NCI-H2227 treated with DMSO at 0.1 percent for 48 hours (cell line): ENCODE measurements around the gene RAPGEF2.

ENCODE experiments used
- DNase-seq: peaks from one replicate; lab custom pipeline; 2025; lab: John Stamatoyannopoulos, UW

Gene RAPGEF2

DNA sequence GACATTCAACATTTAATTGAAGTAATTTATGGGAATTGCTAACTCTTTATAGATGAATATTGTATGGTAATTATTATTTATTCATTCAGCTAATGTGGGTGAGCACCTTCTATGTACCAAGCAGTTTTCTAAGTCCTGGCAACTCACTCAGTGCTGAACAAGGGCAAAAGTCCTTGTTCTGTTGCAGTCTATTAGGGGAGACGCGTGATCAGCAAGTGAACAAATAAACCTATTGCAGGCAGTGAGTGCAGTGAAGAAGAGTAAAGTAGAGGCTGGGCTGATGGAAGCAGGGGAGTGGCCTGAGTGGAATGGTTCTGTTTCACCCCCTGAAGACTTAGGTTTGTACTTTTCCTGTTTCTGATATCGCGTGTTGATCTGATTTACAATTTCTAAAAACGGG lies 214.3 kb downstream of the RAPGEF2 start:
- no peak for DNase-seq

DNA sequence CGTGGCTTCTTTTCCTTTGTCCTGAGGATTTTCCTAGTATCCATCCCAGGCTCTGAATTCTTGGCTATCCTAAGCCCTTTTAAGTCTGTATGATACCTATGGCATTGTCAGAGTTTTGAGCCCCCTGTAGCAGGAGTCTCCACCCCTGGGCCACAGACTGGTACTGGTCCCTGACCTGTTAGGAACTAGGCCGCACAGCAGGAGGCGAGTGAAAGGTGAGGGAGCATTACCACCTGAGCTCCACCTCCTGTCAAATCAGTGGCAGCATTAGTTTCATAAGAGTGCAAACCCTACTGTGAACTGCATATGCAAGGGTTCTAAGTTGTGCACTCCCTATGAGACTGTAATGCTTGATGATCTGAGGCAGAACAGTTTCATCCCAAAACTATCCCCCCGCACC lies 216.1 kb downstream of the RAPGEF2 start:
- DNase-seq: no peak

DNA sequence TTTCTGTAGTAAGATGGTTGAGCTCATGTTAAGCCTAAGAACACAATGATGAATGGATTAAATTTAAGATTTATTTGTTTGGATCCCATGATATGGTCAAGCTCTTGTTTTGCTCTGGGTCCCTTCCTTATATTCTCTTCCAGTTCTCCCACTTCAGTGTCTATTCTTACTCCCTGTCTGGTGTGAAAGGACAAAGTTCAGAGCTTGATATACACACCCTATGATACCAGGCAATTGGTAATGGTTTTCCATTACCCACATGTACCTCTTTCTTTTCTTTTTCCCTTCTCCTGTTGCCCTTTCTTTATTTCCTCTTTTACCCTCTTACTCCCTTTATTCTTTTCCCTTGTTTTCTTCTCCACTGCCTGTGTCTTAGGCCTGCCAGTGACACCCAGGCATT lies 223.6 kb downstream of the RAPGEF2 start:
- DNase-seq: no peak

DNA sequence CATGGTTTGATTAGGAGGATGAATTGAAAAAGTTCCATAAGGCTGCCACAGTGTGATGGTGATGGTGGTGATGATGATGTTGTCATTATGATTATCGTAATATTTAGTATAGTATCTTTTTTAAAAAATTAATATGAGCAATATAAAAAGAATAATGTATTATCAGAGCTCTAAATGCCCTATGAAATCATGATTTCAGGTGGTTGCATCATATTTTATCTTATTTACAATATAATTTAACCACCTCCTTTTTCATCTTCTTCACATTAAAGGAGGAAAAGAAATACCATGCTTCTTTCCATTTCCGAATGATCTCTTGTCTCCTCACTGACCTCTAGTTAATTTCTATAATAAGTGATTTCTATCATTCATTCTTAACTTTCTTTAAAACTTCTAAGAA lies 225.9 kb downstream of the RAPGEF2 start:
- no peak for DNase-seq

DNA sequence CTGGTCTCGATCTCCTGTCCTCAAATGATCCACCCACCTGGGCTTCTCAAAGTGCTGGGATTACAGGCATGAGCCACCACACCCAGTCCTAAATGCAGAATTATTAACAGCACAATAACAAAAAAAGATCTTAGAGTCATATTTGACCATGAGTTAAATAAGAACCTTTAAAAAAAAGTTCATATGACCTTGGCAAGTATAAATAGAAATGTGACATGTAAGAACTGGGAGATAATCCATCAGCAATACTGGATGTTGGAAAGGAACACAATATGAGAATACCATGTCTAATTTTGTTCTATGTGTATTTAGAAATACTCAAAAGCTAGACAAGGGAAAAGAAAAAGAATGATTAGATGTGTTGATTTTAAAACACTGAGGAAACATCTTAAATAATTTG lies 231.6 kb downstream of the RAPGEF2 start:
- no peak for DNase-seq

DNA sequence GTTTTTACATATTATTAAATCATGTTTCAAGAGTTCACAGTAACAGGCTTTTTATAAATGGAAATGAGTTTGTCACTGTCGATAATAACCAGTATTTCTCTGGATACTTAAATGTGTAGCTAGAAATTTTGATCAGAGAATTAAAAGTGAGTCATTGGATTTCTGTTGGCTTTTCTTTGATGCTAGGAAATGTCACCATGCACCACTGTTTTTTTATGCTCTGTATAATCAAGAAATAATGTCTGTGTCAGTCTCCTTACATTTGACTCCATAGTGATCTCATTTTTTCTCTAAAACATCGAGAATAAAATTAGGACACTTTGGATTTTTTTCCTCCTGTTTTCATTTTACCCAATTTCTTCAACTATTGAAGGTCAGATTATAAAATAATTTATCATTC lies 234.2 kb downstream of the RAPGEF2 start:
- DNase-seq: no peak

DNA sequence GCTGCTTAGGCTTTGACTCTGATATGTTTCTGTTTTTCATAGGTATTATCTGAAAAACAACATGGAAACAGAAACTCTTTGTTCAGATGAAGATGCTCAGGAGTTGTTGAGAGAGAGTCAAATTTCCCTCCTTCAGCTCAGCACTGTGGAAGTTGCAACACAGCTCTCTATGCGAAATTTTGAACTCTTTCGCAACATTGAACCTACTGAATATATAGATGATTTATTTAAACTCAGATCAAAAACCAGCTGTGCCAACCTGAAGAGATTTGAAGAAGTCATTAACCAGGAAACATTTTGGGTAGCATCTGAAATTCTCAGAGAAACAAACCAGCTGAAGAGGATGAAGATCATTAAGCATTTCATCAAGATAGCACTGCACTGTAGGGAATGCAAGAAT lies 238.6 kb downstream of the RAPGEF2 start:
- DNase-seq: no peak

DNA sequence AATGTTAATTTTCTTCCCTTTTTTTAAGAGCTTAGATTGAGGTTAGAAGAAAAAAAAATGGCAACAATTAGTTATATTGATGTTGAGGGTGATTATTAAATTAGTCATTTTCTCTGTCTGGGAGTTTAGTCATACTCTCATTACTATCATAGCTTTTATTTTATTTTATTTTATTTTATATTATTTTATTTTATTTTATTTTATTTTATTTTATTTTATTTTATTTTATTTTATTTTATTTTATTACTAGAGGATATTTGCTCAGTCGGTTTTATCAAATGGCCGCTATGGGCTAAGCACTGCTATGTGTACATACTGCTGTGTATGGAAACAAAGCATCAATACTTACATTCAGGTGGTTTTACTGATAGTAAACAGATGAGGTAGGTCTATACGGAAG lies 239.5 kb downstream of the RAPGEF2 start:
- DNase-seq: no peak

DNA sequence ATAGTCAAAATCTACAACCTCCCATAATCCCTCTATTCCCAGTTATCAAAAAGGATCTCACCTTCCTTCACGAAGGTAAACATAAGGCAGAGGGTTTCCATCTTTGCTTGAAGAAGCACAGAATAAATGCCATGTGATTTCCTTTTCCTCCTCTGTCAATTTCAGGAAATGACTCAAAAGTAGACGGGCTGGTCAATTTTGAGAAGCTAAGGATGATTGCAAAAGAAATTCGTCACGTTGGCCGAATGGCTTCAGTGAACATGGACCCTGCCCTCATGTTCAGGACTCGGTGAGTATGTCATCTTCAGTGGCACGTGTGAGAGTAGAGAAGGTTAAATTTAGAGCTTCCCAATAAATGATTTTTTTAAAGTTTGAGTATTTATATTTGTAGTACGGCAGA lies 240.2 kb downstream of the RAPGEF2 start:
- no peak for DNase-seq

DNA sequence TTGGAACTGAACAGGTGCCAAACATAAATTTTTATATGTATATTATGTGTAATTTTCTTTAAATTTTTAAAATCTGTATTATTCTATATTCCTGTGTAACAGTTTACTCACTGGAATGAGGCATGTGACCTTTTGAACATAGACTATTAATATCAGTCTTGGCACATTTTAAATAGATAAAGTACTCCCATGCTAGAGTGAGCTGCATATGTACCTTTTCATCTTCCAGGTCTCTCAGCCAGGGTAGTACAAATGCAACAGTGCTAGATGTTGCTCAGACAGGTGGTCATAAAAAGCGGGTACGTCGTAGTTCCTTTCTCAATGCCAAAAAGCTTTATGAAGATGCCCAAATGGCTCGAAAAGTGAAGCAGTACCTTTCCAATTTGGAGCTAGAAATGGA lies 242.0 kb downstream of the RAPGEF2 start:
- DNase-seq: no peak

DNA sequence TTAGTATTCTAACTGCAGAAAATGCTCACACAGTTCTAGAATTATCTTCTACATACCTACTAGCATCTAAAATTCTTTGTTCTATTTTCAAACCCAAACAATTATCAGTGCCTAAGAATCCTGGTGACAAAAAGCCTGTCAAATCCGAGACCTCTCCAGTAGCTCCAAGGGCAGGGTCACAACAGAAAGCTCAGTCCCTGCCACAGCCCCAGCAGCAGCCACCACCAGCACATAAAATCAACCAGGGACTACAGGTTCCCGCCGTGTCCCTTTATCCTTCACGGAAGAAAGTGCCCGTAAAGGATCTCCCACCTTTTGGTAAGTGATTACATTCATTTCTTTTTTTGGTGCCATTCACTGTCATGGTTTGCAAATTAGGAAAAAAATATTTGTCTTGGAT lies 243.8 kb downstream of the RAPGEF2 start:
- no peak for DNase-seq

DNA sequence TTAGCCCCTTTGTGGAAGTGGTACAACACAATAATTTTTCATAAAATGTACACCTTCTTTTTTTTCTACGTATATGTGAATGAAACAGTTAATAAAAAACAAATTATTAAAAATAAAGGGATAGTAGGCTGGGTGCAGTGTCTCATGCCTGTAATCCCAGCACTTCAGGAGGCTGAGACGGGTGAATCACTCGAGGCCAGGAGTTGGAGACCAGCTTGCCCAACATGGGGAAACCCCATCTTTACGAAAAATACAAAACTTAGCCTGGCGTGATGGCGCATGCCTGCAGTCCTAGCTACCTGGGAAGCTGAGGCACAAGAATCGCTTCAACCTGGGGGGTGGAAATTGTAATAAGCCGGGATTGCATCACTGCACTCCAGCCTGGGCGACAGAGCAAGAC lies 244.9 kb downstream of the RAPGEF2 start:
- no peak for DNase-seq

DNA sequence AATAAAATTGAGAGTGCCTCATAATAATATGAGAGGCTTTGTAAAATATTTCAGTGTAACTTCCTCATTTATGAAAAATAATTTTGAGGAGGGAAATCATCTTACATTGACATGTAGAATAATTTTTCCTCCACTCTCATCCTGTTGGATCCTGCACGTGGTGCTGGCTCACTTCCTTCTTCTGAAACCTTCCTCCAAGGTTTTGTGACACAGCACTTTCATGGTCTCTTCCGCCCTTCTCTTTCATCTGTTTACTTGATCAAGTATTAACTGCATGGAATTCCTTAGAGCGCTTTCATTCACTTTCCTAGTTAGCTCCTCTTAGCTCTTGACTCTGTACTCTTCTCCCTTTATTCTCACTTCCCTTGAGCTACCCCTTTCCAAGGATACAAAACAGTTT lies 246.5 kb downstream of the RAPGEF2 start:
- no peak for DNase-seq

DNA sequence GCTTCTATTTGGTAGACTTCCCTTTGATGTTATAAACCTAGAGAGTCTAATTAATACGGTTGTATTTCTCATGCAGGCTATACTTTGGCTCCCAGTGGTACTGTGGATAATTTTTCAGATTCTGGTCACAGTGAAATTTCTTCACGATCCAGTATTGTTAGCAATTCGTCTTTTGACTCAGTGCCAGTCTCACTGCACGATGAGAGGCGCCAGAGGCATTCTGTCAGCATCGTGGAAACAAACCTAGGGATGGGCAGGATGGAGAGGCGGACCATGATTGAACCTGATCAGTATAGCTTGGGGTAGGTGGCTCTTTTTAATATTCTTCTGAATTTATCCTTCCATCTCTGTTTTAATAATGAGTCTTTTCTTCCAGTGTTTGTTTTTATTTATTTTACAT lies 249.7 kb downstream of the RAPGEF2 start:
- no peak for DNase-seq

DNA sequence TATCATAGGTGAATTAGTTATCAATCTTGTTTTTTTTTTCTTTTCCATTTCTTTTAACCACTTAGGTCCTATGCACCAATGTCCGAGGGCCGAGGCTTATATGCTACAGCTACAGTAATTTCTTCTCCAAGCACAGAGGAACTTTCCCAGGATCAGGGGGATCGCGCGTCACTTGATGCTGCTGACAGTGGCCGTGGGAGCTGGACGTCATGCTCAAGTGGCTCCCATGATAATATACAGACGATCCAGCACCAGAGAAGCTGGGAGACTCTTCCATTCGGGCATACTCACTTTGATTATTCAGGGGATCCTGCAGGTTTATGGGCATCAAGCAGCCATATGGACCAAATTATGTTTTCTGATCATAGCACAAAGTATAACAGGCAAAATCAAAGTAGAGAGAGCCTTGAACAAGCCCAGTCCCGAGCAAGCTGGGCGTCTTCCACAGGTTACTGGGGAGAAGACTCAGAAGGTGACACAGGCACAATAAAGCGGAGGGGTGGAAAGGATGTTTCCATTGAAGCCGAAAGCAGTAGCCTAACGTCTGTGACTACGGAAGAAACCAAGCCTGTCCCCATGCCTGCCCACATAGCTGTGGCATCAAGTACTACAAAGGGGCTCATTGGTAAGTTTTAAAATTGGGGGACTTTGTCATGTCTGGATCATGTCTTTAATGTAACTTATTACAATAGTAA lies 250.7 kb downstream of the RAPGEF2 start:
- no peak for DNase-seq

DNA sequence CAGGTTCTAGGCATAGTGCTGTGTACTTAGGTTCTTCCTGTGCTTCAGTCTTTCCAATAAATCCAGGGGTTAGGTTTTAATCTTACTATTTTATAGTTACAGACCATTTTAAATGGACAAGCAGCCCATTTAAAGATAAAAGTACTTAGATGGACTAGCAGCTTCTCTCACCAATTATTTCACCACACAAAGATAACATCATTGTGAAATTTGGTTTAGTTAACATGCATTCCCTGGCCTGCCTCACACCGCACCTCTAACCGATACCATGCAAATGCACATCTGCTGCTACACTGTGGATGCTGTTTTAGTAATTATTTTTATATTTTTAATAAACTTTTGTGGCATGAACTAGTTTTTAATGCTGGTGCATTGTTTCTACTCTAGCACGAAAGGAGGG lies 252.6 kb downstream of the RAPGEF2 start:
- no peak for DNase-seq

DNA sequence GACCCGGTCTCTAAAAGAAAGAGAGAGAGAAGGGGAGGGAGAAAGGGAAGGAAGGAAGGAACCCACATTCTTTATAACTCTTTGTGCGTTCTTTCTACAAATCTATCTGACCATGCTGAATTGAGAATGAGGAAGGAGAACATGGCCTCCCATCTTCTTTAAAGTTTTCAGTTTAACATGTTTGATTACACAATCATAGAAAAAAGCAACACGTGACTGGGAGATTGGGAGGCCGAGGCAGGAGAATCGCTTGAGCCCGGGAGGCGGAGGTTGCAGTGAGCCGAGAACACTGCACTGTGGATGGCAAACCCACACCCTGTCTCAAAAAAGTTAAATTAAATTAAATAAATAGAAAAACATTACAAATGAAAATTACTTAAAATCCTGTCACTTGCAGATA lies 254.5 kb downstream of the RAPGEF2 start:
- no peak for DNase-seq

DNA sequence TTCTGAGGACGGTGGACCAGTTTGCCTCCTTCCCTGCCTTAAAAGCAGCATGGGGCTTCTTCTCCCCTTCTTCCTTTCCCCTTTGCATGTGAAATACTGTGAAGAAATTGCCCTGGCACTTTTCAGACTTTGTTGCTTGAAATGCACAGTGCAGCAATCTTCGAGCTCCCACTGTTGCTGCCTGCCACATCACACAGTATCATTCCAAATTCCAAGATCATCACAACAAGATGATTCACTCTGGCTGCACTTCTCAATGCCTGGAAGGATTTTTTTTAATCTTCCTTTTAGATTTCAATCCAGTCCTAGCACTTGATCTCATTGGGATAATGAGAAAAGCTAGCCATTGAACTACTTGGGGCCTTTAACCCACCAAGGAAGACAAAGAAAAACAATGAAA lies 255.3 kb downstream of the RAPGEF2 start:
- no peak for DNase-seq

DNA sequence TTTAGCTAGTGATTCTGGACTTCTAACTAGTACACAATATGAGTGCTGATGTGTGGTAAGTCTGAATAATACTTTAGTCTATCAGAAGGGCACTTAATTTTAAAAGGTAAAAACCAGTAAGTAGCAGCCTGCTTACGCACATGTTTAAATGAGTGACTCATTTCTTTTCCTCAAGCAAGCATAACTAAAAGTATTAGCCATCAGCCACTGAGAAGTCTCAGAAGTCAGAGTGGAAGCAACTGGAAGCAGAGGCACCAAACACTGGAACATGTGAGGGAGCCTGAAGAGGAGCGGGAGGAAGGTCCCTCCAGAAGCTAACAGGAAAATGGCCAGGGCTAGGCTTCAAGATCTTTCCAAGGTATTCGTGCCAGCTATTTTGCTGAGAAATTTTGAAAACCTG lies 257.7 kb downstream of the RAPGEF2 start:
- DNase-seq: no peak

DNA sequence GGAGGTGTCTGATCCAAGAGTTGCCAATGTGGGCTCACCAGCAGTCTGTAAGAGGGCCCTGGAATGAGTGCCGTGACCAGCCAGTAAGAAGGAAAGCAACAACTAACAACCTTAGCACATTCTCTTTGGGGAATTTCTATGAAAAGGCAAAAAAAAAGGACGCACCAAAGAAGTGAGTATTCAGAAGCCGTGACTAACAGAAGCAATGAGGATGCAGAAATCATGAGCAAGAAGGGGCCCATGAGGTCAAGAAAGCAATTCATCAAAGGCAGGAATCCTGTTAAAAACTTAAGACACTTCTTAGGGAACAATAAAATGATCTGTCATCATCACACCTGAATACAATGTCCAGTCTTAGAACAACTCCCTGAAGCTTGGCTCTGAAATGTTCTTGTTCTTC lies 260.5 kb downstream of the RAPGEF2 start:
- no peak for DNase-seq

DNA sequence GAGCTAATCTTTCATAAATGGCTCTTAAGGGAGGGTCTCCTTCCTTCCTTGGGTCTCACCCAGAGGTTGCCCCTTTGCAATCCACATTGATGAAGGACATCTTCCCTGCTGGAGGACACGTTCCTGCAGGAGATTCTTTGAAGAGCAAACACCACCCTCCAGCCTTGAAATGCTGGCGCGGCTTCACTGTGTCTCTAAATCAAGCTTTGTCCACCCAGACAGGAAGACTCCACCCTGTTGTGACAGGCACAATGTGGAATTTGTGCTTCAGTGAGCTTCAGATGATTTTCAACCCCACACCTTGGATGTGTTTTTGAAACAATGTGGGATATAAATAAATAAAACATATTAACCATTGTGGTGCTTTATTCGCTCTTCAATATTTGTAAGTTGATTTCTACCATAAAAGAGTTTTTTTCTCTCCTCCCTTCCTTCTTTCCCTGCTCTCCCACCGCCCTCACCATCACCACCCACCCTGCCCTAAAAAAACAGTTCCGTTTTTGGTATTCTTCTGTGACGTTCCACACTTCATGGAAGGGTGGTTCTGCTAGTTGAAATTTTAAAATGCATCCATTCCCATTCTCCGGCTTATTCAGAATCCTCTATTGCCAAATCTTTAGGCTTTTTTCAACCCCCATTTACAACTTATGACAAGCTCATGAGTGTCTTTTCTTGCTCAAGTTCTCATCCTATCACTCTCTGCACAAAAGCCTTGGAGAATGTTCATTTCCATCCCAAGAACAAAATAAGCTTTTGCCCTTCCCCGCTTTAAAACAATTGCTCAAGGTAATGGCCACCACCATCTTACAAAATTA lies 264.3 kb downstream of the RAPGEF2 start:
- DNase-seq: no peak

DNA sequence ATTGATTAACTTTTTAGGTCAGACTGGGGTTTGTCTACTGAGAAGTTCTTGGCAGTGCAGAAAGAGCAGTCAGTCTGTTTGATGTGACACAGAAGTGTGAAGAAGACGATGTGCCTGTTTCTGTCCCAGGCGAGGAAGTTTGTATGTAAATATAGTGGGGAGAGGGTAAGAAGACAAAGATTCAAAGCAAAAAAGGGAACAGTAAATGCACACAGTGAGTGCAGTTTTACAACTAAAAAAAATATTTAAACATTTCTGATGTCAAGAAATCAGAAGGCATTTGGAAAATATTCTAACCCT lies 264.9 kb downstream of the RAPGEF2 start:
- no peak for DNase-seq

DNA sequence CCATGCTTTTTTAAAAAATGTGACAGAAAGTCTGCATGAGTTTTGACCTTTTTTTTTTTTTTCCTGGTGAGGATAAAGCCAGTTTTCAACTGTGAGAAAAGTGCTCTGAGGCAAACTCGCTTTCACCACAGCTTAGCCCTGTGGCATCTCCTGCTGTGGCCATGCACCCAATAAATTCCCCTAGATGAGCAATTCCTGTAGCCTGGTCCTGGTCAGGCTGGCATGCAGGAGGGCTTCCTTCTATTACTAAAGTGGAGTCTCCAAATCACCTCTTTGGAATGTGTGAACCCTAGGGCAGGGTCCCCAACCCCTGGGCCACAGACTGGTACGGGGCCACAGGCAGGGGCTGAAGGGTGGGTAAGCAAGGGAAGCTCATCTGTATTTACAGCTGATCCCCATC lies 265.4 kb downstream of the RAPGEF2 start:
- DNase-seq: no peak

DNA sequence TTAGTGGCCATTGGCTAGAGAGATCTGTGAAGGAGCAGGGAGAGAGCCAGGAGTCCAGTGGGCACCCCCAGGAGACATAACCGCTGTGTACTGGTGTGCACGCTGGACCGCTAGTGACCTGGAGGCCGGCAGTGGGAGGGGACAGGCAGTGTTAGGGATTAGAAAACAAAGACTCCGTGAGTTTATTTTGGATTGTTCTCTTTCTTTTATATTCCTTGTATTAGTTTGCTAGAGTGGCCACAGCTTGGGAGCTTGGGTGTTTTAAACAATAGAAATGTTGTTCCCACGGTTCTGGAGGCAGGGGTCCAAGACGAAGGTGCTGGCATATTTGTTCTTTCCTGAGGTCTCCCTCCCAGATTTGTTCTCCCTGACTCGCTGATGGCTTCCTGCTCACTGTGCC lies 266.4 kb downstream of the RAPGEF2 start:
- DNase-seq: no peak
